GM12878 (cell line): Measurements from ENCODE around the gene ADAMTS1.

Experiments used
- ASH2L ChIP-seq: fragments of 300-600, 200-600 bp; sonication (generic); IDR thresholded peaks from 2 replicates; pipeline ENCODE4 v1.6.1; 2017; ENCODE audit warnings: low read depth, mild to moderate bottlenecking, borderline replicate concordance
- CTCF ChIP-seq, 3 experiments: IDR thresholded peaks in 2 of 3; conservative IDR thresholded peaks in 1 of 3; 2 replicates each; pipeline ENCODE4 v1.5.1; 2011; ENCODE audit warnings: low read depth in 3 of 3, low read length in 3 of 3, mild to moderate bottlenecking in 3 of 3, control low read depth in 2 of 3, moderate library complexity in 2 of 3, inconsistent platforms in 1 of 3, mixed read lengths in 1 of 3; ENCODE audit not compliant: control insufficient read depth in 2 of 3, insufficient read depth in 1 of 3; ENCODE audit errors: extremely low read depth in 1 of 3
- ETV6 ChIP-seq, 2 experiments: fragments of 450-650 bp in 1 of 2; IDR thresholded peaks in 1 of 2; conservative IDR thresholded peaks in 1 of 2; 2 replicates each; pipeline ENCODE4 v1.6.1; 2014; ENCODE audit warnings: antibody characterized with exemption in 1 of 2, borderline replicate concordance in 1 of 2, low read depth in 1 of 2, mild to moderate bottlenecking in 1 of 2, moderate library complexity in 1 of 2
- FOS ChIP-seq: IDR thresholded peaks from 3 replicates; pipeline ENCODE4 v1.6.1; 2011; ENCODE audit warnings: borderline replicate concordance; ENCODE audit not compliant: insufficient read length; ENCODE audit errors: extremely low read depth
- POLR2A ChIP-seq: IDR thresholded peaks from 2 replicates; pipeline ENCODE4 v1.6.1; 2011; ENCODE audit warnings: low read depth, mild to moderate bottlenecking, low read length
- POLR2AphosphoS5 ChIP-seq: IDR thresholded peaks from 2 replicates; pipeline ENCODE4 v1.6.1; 2011; ENCODE audit warnings: mild to moderate bottlenecking, low read length, inconsistent platforms
- RBBP5 ChIP-seq: fragments of 200-600 bp; sonication (generic); conservative IDR thresholded peaks from 2 replicates; pipeline ENCODE4 v1.6.1; 2016
- SIN3A ChIP-seq: IDR thresholded peaks from 2 replicates; pipeline ENCODE4 v1.6.1; 2012; ENCODE audit warnings: low read depth, low read length, improper control_type of control experiment

GRCh38 chr21:26837539-26837938 is 7.7 kb downstream of the ADAMTS1 start:
- TF ChIP-seq FOS, result no peak
- no peak for TF ChIP-seq ASH2L
- TF ChIP-seq SIN3A, result no peak
- no peak for TF ChIP-seq POLR2AphosphoS5
- no peak for TF ChIP-seq POLR2A
- no peak for TF ChIP-seq ETV6 (conservative IDR thresholded peaks at IDR 0.05 in 1 of 2, IDR thresholded peaks at IDR 0.05 in 1 of 2; ENCODE audit: borderline replicate concordance in 1 of 2, low read depth in 1 of 2)
- TF ChIP-seq RBBP5, result no peak
- no peak for TF ChIP-seq CTCF (IDR thresholded peaks at IDR 0.05 in 2 of 3, conservative IDR thresholded peaks at IDR 0.05 in 1 of 3; ENCODE audit: control insufficient read depth in 2 of 3, extremely low read depth in 1 of 3, insufficient read depth in 1 of 3, low read depth in 3 of 3, low read length in 3 of 3)
